Panc1 (cell line): ENCODE measurements around the gene CLIC4. TPM values are rescaled to one million over a fixed set of nuclear protein-coding genes. Genes with fewer than 3 reads are reported as not detected.

ENCODE experiments used
- ATAC-seq: fragments of 200-7000 bp; cut with Tn5 transposase; 2 replicates; pipeline ENCODE4 v1.9.1; 2020; ENCODE audit warnings: mild to moderate bottlenecking, moderate library complexity
- BruUV-seq: library from RNA; stranded (reverse); fragments of 400-500 nt; replicated peaks from 2 replicates; lab custom pipeline; 2021; lab: Mats Ljungman, UMichigan
- CTCF ChIA-PET: fragments of 300-600 bp; sonication (Branson Sonifier 250); formaldehyde crosslinking; loops from one replicate; lab custom pipeline; 2022; ENCODE audit warnings: antibody characterized with exemption; lab: Charles Lee
- POLR2A ChIA-PET: fragments of 300-600 bp; sonication (Branson Sonifier 250); formaldehyde crosslinking; loops from one replicate; lab custom pipeline; 2022; ENCODE audit warnings: antibody characterized with exemption; lab: Charles Lee
- DNase-seq: peaks from one replicate; pipeline ENCODE4 v3.0.0-alpha.2; 2010; ENCODE audit warnings: low read depth, low spot score
- H3K27ac ChIP-seq: 2 replicates; pipeline ENCODE4 v1.5.1; 2011; ENCODE audit warnings: mild to moderate bottlenecking, low read length, inconsistent platforms
- H3K27me3 ChIP-seq: fragments of 200-500 bp; sonication (Bioruptor generic); 2 replicates; pipeline ENCODE4 v1.6.0; 2014; ENCODE audit warnings: low read length, inconsistent platforms; ENCODE audit not compliant: control insufficient read depth, insufficient read depth
- H3K36me3 ChIP-seq: fragments of 200-500 bp; sonication (Bioruptor generic); 2 replicates; pipeline ENCODE4 v1.5.1; 2014; ENCODE audit warnings: inconsistent platforms, mild to moderate bottlenecking, low read length, moderate library complexity; ENCODE audit not compliant: control insufficient read depth, insufficient read depth
- H3K4me1 ChIP-seq: 2 replicates; pipeline ENCODE4 v1.5.1; 2011; ENCODE audit warnings: inconsistent platforms, mild to moderate bottlenecking, low read length, moderate library complexity; ENCODE audit not compliant: control insufficient read depth, insufficient read depth
- H3K4me3 ChIP-seq, 2 experiments: 2 replicates each; pipeline ENCODE4 v1.5.1; 2011 to 2012; ENCODE audit warnings: low read depth in 2 of 2, low read length in 2 of 2, mild to moderate bottlenecking in 2 of 2, inconsistent platforms in 1 of 2, moderate library complexity in 1 of 2
- H3K9me3 ChIP-seq: fragments of 200-500 bp; sonication (Bioruptor generic); 2 replicates; pipeline ENCODE4 v1.5.1; 2014; ENCODE audit warnings: low read depth, mild to moderate bottlenecking, inconsistent platforms, low read length, moderate library complexity; ENCODE audit not compliant: control insufficient read depth, insufficient read depth
- POLR2AphosphoS5 ChIP-seq: IDR thresholded peaks from 2 replicates; pipeline ENCODE4 v1.6.1; 2012; ENCODE audit warnings: mild to moderate bottlenecking, low read depth, low read length, moderate library complexity
- SIN3A ChIP-seq: IDR thresholded peaks from 2 replicates; pipeline ENCODE4 v1.6.1; 2012; ENCODE audit warnings: low read depth, mild to moderate bottlenecking, low read length, moderate library complexity, borderline replicate concordance; ENCODE audit not compliant: insufficient read depth
- TCF7L2 ChIP-seq: IDR thresholded peaks from 2 replicates; pipeline ENCODE4 v1.6.1; 2011; ENCODE audit warnings: mild to moderate bottlenecking, low read depth, low read length, inconsistent platforms
- in situ Hi-C: cut with HindIII; loops from 2 replicates; pipeline ENCODE4 v1.10.0; 2016; ENCODE audit warnings: low sequenced_read_pairs, low pct_unique_long_range_greater_than_20kb
- intact Hi-C: fragments of 100-400 bp; cut with micrococcal nuclease; formaldehyde crosslinking; loops from one replicate; pipeline ENCODE4 v1.10.0; 2022; ENCODE audit not compliant: unreplicated experiment
- total RNA-seq: library from RNA; stranded (reverse); gene quantifications from one replicate; pipeline ENCODE4 v1.2.1, GENCODE V29; 2021; ENCODE audit not compliant: unreplicated experiment
- TF ChIP-seq, protein P1 (sequence below): fragments of 450-650 bp; IDR thresholded peaks from 2 replicates; pipeline ENCODE4 v1.5.1; 2017; ENCODE audit warnings: mild to moderate bottlenecking
- TF ChIP-seq, protein P2 (sequence below), 2 experiments: IDR thresholded peaks; 2 replicates each; pipeline ENCODE4 v1.6.1; 2011 to 2012; ENCODE audit warnings: low read depth in 2 of 2, control low read depth in 1 of 2, low read length in 1 of 2, mild to moderate bottlenecking in 1 of 2, moderate library complexity in 1 of 2; ENCODE audit not compliant: insufficient read depth in 1 of 2

CLIC4 gene
- total RNA-seq, 1 experiment from 2014 or later: 123 TPM

DNA sequence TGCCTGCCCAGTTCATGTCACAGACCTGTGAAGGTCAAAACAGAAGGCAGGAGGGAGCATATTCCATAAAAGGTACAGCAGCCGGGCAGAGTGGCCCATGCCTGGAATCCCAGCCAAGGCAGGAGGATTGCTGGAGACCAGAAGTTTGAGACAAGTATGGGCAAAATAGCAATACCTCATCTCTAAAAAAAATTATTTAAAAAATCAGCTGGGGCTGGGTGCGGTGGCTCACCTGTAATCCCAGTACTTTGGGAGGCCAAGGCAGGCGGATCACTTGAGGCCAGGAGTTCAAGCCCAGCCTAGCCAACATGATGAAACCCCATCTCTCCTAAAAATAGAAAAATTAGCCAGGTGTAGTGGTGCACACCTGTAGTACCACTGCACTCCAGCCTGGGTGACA is 120.3 kb downstream of the CLIC4 start:
- BruUV-seq: no TSS peak
- H3K4me1 ChIP-seq: no peaks in the 10 kb centered on the region; the same call in 1 of the 2 replicates
- DNase-seq: no peak
- intact Hi-C loops (no loop called here), in situ Hi-C loops (no loop called here)
- no peaks in the 10 kb centered on the region for H3K27me3 ChIP-seq
- no peak overlapping the region for H3K27ac ChIP-seq
- H3K9me3 ChIP-seq: no peaks in the 10 kb centered on the region
- ChIA-PET POLR2A (no interaction called here), CTCF (no interaction called here)
- H3K36me3 ChIP-seq: no peaks in the 10 kb centered on the region
- TF ChIP-seq, protein P1, sequence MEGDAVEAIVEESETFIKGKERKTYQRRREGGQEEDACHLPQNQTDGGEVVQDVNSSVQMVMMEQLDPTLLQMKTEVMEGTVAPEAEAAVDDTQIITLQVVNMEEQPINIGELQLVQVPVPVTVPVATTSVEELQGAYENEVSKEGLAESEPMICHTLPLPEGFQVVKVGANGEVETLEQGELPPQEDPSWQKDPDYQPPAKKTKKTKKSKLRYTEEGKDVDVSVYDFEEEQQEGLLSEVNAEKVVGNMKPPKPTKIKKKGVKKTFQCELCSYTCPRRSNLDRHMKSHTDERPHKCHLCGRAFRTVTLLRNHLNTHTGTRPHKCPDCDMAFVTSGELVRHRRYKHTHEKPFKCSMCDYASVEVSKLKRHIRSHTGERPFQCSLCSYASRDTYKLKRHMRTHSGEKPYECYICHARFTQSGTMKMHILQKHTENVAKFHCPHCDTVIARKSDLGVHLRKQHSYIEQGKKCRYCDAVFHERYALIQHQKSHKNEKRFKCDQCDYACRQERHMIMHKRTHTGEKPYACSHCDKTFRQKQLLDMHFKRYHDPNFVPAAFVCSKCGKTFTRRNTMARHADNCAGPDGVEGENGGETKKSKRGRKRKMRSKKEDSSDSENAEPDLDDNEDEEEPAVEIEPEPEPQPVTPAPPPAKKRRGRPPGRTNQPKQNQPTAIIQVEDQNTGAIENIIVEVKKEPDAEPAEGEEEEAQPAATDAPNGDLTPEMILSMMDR: no peak
- TF ChIP-seq POLR2AphosphoS5 (no peak), SIN3A (no peak), TCF7L2 (no peak)
- TF ChIP-seq, protein P2, sequence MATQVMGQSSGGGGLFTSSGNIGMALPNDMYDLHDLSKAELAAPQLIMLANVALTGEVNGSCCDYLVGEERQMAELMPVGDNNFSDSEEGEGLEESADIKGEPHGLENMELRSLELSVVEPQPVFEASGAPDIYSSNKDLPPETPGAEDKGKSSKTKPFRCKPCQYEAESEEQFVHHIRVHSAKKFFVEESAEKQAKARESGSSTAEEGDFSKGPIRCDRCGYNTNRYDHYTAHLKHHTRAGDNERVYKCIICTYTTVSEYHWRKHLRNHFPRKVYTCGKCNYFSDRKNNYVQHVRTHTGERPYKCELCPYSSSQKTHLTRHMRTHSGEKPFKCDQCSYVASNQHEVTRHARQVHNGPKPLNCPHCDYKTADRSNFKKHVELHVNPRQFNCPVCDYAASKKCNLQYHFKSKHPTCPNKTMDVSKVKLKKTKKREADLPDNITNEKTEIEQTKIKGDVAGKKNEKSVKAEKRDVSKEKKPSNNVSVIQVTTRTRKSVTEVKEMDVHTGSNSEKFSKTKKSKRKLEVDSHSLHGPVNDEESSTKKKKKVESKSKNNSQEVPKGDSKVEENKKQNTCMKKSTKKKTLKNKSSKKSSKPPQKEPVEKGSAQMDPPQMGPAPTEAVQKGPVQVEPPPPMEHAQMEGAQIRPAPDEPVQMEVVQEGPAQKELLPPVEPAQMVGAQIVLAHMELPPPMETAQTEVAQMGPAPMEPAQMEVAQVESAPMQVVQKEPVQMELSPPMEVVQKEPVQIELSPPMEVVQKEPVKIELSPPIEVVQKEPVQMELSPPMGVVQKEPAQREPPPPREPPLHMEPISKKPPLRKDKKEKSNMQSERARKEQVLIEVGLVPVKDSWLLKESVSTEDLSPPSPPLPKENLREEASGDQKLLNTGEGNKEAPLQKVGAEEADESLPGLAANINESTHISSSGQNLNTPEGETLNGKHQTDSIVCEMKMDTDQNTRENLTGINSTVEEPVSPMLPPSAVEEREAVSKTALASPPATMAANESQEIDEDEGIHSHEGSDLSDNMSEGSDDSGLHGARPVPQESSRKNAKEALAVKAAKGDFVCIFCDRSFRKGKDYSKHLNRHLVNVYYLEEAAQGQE (IDR thresholded peaks at IDR 0.05; ENCODE audit: insufficient read depth in 1 of 2, low read depth in 2 of 2, low read length in 1 of 2): no peak
- ATAC-seq: no peak
- H3K4me3 ChIP-seq: no peak overlapping the region

DNA sequence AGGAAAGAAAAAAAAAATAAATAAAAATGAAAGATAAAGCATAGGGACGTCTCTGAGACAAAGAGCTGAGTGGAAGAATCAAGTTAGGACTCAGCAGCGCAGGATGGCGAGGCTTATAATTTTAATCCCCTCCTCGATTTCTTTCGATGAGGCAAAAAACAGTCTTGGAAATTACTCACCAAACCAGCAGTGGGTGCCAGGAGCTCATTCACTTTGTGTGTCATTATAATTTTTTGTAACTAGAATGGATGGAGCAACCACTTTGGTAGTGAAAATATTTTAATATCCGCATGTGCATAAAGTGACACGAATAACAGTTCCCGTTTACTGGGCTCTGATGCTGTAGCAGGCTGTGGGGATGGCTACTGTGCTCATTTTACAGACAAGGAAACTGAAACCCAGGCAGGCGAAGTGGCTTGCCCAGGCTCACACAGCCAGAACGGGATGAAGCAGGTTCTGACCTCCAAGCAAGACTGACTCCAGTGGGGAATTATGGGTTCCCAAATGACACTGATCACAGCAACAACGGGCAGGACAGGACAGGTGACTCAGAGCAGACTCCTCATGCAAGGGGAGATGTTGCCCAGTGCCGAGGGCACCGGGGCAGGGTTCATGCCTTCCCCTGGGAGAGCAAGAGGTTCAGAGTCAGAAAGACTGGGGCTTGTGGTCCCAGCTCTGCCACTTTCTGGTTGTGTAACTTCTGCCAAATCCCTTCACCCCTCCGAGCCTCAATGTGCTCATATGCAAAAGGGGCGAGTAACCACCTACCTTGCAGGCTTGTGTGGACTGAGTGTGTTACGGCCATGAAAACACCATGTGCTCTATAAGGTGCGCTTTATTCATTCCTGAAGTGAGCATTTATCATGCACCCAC is 121.2 kb downstream of the CLIC4 start:
- no TSS peak for BruUV-seq
- H3K9me3 ChIP-seq: no peaks in the 10 kb centered on the region
- ChIA-PET CTCF (no interaction called here), POLR2A (no interaction called here)
- intact Hi-C loops (no loop called here), in situ Hi-C loops (no loop called here)
- H3K4me3 ChIP-seq: no peak overlapping the region
- no peaks in the 10 kb centered on the region; the same call in 1 of the 2 replicates for H3K4me1 ChIP-seq
- TF ChIP-seq, protein P2 (IDR thresholded peaks at IDR 0.05; ENCODE audit: insufficient read depth in 1 of 2, low read depth in 2 of 2, low read length in 1 of 2): no peak
- TF ChIP-seq, protein P1: no peak
- no peak for TF ChIP-seq SIN3A
- TF ChIP-seq POLR2AphosphoS5: no peak
- TF ChIP-seq TCF7L2: no peak
- no peaks in the 10 kb centered on the region for H3K36me3 ChIP-seq
- DNase-seq (no peak), ATAC-seq (no peak)
- H3K27me3 ChIP-seq: no peaks in the 10 kb centered on the region
- H3K27ac ChIP-seq: no peak overlapping the region
